ENCODE data around the gene SRSF12.

Gene SRSF12

DNA sequence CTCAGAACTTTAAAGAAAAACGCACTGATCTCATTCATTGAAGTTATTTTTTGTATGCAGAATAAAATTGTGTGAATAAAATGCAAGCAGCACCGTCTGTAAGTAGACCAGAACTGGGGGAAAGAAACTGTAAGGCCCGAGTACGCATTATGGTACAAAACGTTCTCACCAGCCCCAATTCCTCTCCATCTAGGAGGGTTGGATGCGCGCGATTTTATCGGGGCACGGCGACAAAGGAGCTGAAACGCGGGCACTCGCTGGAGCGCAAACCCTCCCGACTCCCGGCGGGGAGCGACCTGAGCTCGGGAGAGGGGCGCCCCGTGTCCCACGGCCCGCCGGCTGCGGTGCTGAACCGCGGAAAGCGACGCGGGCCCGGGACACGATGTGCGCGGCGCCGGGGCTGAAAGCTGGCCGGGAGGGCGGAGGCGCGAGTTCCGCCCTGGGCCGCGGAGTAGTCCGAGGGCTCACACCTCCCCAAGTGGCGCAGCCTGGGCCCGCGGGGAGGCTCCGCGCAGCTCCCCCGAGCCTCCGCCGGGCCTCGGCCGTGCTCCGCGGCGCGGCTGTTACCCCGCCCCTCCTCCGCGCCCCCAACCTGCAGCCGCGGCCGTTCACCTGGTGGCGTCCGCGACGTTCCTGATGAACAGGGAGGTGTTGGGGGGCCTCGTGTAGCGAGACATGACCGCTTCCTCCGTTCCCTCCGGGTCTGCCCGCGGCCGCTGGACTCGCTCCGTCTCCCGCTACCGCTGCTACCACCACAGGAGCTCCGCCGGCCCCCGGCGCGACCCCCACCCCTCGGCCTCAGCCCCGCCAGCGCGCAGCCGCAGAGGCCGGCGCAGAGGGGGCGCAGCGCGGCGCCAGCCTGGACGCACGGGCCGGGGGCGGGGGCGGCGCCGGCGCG is at the start of gene SRSF12:
Gene SRSF12, minus strand, starts transcription at position 861 of the 898 bp plus-strand sequence. Its CDS starts 184 bp downstream, at position 677.
- peak; percentile 63 for DNase-seq (ENCODE audit: low spot score)

DNA sequence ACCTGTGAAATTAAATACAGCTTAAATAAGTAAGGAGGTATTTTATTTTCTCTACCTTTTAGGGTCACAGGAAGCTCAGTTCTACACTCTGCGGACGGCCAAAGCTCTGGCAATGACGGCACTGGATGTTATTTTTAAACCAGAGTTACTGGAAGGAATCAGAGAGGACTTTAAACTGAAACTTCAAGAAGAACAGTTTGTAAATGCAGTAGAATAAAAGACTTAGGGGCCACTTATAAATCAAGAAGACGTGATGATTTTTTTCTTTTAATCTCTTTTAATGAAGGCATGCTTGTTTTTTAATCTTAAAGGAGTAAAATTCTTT is 44.1 kb upstream of the SRSF12 start:
- DNase-seq (ENCODE audit: low spot score): peak; percentile 11

DNA sequence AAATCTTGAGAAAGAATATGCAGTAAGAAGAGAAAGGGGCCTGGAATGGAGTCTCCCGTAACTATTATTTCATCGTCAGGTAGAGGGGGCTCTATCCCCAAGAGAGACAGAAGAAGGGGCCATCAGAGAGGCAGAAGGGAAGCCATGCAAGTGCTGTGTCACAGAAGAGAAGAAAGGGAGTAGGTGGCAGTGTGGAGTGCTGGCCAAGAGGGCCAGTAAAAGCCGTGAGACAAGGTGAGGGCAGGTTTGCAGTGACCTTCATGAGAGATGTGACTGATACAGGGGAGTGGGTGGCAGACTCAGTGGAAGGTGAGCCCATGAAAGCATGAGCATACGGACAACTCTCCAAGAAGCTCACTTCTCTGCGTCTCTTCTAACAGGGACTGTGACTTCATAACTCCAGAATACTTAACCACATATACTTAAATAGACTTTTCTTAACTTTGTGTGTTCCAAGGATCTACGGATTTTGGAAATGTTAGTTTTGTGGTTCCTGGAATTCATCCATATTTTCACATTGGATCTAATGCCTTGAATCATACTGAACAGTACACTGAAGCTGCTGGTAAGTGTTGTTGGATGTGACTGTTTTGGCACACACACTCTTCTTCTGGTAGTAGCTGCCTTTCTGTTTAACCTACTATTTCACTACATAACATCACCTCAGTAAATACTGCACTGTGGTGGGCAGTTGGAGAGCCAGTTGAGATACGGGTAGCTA is 43.6 kb upstream of the SRSF12 start:
- peak; percentile 11 for DNase-seq (ENCODE audit: low spot score)

DNA sequence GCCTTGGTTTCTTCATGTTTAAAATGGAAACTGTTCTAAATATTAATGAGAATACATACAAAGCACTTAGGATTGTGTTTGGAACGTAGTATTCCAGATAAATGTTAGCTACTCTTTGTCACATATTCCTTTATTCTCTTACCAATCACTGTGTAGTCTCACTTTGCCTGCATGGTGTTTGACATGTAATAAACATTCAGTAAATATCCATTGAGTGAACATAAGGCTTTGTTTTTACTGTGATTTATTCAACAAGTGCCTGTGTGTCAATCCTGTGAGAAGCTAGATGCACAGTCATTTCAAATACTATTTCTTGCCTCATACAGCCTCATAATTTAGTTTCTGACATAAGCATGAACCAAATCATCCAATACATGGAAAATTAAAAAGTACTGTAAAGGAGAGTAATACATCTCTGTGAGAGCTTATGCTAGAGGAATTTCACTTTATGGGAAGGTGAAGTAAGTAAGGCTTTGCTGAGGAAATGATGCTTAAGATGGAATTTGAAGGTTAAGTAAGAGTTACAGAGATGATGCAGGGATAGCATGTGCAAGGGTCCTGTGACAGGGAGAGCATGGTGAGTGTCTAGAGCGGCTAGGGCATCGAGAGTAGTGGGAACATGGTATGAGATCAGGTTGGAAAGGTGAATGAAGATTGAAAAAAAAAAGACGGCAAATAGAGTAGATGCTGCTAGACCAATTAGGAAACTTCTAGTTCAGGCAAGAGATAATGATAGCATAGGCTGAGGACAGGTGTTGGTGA is 42.6 kb upstream of the SRSF12 start:
- DNase-seq (ENCODE audit: low spot score): no peak

DNA sequence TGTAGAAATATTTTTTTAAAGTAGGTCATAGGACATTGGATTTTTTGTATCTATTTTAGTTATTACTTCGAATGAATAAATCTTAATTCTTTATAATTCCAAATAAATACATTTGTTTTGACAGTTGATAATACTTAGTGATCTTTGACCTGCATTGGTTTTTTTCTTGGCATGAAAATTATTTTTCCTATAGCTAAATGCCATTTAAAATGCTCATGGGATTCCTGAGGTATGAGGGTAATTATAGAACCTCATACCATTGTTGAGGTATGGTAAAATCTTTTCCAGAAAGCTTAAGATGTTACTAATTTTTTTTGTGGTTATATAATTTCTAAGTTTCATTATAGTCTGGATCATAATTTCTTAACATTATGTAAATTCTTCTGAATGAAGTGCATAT is 36.3 kb upstream of the SRSF12 start:
- DNase-seq (ENCODE audit: low spot score): no peak

DNA sequence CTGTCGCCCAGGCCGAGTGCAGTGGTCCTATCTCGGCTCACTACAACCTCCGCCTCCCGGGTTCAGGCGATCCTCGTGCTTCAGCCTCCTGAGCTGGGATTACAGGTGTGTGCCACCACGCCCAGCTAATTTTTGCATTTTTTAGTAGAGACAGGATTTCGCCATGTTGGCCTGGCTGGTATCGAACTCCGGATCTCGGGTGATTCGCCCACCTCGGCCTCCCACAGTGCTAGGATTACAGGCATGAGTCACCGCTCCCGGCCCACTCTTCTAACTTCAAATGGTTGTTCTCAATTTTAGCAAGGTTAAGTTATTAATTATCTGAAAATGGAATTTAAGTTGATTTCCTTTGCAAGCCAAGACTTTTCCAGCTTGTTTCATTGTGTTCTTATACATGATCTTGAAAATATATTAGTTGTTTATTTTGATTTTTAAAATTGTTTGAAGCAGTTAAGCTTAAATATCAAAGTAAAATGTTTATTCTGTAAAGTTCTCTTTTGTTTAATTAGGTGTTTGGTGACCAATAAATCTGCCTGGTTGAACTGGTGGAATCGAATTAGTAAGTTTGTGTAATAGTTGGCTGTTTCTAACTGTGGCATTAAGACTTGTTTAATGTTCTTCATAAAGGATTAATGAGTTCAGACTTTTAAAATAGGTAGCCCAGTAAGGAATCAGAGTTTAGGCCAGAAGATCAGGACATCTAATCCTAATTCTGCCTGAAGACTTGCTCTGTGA is 30.3 kb upstream of the SRSF12 start:
- no peak for DNase-seq (ENCODE audit: low spot score)

DNA sequence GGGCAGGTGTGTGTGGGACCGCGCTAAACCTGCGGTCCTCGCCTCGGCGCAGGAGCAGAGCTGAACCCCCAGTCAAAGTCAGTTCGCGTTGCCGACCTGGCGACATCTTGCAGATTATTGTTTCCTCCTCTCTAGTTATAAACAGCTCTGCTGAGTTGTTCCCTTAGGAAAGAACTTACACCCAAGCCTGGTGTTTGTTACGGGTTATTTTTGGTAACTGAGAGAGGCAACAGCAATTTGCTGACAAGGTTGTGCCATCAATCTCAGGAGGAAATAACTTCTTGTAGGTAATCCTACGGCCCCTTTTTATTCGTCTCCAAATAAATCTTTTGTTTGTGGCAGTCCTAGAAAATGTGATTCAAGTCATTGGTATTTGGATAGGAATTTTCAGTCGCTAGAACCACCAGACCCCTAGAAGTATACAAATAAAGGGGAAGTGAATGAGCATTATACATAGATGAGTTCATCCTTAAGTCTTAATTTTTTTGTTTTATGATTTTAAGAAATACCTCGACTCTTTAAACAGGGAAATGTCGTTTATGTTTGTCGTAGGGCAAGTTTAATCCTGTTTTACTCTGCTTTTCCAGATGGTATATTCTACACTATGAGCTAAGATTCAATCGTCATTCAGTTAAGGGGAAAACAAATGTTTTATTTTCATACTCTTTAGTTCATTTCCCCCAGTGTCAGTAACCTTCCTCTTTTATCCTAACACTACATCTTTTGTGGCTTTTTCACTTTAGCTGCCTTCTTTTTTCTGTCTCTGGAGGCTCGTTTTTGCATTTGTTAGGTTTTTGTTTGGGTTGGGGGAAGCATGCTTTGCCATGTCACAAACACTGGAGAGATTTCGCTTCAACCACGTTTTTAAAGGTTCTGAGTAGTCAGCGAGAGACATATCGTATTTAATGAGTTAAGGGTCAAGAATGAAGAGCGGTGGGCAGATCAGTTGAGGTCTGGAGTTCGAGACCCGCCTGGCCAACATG is 29.1 kb upstream of the SRSF12 start:
- DNase-seq (ENCODE audit: low spot score): peak; percentile 57

DNA sequence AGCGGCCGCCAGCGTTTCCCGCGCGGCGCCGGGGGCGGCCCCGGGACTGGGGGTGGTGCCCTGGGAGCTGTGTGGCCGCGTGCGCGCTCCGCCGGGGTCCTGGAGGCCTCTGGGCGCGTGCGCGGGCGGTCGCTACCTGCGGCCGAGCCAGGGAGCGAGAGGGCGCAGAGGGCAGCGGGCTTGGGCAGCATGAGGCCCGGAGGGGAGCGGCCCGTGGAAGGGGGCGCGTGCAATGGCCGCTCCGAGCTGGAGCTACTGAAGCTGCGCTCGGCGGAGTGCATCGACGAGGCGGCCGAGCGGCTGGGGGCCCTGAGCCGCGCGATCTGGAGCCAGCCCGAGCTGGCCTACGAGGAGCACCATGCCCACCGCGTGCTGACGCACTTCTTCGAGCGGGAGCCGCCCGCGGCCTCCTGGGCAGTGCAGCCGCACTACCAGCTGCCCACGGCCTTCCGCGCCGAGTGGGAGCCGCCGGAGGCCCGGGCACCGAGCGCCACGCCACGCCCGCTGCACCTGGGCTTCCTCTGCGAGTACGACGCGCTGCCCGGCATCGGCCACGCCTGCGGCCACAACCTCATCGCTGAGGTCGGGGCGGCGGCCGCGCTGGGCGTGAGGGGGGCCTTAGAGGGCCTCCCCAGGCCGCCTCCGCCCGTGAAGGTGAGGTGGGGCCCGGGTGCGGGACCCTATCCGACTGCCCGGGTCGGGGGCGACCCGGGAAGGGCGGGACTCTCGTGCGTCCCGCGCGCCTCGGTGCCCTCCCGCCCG is 28.3 kb upstream of the SRSF12 start, which contains the start of gene PM20D2:
Gene PM20D2, plus strand, starts transcription at position 100 of the 762 bp plus-strand sequence. Its CDS starts 90 bp downstream, at position 190.
- peak; percentile 60 for DNase-seq (ENCODE audit: low spot score)

DNA sequence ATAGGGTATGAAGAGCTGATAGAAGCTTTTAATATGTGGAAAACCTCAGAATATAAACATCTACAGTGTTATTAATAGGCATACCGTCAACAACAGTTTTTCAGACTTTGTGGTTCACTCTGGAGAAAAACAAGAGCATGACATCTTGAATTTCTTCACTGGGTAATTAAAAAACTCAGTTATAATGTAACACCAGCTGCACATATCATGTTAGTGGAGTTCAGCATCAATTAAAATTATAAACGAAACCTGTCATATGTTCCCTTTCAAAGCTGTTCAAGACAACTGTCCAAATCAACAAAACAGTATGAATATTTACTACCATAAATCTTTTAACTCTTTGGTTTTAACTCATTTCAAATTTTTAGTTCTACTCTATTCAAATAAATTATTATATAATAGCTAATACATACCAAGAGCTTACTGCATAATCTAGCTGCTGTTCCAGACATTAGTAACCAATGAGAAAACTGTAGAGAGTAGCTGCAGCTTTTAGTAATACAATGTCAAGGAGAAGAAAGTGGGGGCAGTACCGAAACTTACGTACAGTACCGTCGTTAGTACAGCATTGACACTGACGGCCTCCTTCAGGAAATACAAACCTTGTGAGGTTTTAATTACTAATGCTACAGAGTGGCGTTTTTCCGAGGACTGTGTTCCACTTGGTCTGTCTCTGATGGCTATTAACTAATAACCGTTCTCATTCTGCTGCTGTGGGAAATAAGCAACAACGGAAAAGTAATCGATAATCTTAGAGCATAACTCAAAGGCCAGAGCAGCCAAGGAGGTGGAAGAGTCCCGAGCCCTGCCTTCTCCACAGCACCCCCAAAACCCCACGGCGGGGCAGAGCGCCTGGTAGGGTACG is 27.5 kb upstream of the SRSF12 start:
- peak; percentile 36 for DNase-seq (ENCODE audit: low spot score)

DNA sequence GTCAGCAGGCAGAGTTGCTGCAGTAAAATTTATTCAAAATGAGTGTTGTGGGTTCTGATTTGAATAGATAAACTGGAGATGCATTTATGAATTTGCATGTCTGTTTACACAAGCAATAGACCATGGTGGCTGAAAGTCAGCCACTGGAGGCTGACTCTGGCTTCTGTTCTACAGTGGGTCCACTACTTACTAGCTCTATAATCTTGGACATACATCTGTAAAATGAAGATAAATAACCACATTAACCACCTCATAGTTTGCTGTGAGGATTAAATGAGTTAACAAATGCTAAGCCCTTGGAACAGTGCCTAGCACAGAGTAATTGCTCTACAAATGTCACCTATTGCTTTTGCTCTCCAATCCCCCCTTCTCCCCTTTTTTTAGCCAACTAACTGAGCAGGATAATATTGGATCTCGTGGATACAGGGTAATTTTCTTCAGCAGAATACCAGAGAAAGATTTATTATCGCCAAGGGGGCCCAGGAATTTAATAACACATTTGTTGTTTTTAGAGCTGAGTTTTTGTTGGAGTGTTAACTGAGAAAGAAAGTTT is 26.6 kb upstream of the SRSF12 start:
- DNase-seq (ENCODE audit: low spot score): no peak

DNA sequence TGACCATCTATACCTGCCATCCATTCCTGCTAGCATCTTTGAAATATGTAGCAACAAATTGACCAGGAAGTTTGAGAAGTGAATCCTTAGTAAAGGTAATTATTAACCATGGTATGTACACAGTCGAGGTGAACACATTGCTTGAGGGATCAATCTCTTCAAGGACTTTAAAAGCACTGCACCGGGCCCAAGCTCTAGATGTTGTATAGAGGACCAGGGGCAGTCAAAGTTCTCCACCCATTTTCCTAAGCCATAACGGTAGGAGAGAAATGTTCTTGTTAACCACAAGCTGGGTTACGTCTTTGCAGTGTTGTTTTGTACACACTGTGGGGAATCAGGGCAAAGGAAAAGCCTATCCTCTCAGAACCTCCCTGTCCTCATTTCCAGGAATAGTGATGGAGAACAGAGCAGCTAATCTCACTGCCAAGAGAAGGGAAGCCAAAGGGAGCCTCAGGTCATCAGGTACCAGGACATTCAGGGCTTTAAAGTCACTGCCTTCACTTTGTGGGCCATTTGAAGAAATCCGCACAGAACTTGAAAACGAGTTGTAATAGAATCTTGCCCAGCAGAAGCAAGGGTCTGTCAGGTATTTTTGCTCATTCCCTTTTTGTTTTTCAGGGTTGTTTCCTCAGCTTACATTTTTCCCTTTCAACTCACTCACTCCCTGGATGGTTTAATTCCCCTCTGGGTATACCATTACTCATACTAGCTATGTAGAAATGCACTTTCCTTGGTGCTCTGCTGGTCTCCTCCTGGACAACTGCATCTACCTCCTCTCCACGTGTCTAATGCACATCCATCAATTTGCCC is 22.7 kb upstream of the SRSF12 start:
- DNase-seq (ENCODE audit: low spot score): peak; percentile 65

DNA sequence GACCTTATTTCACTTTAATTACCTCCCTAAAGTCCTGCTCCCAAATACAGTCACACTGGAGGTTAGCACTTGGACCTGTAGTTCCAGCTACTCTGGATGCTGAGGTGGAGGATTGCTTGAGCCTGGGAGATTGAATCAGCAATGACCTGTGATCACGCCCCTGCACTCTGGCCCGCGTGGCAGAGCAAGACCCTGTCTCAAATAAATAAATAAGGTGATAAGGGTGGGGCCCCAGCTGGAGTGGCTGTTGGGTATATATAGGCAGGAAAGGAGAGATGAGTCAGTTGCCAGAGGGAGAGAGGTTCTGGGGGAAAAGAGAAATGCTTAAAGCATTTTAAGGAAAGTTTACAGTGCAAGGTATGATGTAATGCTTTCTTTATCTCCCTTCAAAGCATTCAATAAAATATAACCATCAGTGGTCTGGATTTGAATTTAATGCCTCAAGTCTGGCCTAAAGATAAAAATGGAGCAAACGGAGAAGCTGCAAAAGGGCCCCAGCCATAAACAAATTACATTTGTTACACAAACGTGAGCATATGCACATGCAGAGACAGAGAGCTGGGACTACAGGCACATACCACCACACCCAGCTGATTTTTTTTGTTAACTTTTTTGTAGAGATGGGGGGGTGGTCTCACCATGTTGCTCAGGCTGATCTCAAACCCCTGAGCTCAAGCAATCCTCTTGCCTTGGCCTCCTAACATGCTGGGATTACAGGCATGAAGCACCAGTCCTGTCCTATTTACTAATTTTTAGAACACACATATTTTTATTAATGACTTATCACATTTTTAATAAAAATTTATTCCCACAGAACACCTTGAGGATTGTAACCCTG is 21.9 kb upstream of the SRSF12 start:
- DNase-seq (ENCODE audit: low spot score): no peak

DNA sequence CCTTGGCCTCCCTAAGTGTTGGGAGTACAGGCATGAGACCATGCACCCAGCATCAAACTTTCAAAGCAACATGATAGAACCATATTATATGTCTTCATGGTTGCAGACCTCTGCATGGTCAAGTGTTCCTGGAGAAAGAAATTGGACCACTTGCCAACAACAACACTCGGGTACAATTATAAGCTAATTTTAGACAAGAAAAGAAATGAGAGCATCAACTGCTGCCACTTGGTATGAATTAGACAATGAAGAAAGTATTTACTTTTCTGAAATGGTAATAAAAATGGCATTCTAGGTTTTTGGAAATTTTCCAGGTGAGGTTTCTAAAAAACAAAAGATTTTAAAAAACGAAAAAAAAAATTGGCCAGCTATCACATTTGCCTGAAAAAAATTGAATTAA is 20.3 kb upstream of the SRSF12 start:
- no peak for DNase-seq (ENCODE audit: low spot score)

DNA sequence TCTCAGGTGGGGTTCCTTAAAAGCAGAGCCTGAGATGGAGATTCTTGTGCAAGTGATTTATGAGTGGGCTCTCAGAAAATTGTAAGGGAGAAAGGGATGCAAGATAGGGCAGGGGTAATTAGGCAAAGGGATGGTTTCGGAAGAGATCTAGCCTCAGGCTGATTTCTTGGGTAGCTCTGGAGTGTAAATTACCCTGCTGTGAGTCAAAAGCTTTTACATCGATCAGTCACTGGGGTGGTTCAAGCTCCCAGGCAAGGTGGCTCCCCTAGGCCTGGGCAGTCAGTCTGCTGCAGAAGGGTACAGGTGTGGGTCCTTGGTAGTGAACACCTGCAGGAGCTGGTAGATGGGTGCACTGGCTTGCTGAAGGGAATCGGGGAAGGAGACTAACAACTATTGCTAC is 16.9 kb upstream of the SRSF12 start:
- DNase-seq (ENCODE audit: low spot score): no peak

DNA sequence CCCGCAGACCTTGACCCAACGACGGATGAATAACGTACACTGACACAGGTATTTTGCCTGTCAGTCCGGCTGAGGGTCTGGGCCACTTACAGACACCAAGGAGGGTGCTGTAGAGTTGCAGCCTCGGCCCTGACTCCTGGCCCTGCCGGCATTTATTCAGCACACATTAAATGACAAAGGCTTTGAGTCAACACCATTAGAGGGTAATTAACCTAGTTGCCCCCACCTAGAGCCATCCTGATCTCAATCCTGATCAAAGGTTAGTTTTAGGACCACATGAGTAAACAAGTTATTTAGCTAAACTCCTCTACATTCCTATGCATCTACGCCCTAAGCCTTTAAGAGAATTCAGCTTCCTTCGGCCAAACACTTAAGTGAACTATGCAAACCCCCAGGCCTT is 16.1 kb upstream of the SRSF12 start:
- DNase-seq (ENCODE audit: low spot score): no peak

DNA sequence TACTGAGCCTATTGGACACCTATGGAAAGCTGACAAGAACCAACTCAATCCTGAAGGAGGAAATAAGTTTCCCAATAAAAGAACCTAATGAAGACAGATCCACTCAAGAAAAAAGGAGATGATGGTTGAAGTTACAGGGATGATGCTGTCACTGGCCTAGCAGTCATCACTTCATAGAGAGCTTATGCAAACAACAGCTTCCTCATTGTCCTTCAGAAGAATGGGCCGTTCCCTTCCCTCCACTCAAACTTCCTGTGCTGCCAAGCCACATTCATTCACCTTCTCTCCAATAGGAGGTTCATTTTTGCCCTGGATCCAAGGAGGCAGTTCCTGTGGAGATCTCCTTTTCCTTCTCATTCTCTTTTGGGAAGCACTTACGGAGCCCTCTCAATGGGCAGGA is 14.2 kb upstream of the SRSF12 start:
- no peak for DNase-seq (ENCODE audit: low spot score)

DNA sequence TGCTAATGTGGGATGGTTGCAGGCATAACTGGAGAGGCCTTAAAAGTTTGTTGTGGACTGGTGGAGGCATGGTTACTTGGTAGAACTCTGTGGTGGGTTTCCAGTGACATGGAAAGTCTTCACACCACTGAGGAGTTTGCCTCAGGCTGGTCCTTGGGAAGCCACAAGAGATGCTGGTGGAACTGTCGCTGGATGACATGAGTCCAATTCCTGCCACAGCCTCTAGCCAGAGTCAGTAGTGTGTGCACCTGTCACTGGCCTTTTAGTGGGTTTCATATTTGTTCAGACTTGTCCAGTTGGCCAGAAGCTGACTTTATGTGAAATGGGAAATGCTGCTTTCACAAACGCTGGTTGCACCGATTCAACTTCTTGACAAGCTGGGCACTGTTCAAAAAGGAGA is 13.7 kb upstream of the SRSF12 start:
- no peak for DNase-seq (ENCODE audit: low spot score)

All from hepatic stellate cell (primary cell).